Pons (tissue), 1 donor: ENCODE results near the gene HP.

Experiments
- DNase-seq: peaks from one replicate; pipeline ENCODE4 v3.0.0-alpha.2; 2016; ENCODE audit warnings: low spot score

Gene HP

DNA sequence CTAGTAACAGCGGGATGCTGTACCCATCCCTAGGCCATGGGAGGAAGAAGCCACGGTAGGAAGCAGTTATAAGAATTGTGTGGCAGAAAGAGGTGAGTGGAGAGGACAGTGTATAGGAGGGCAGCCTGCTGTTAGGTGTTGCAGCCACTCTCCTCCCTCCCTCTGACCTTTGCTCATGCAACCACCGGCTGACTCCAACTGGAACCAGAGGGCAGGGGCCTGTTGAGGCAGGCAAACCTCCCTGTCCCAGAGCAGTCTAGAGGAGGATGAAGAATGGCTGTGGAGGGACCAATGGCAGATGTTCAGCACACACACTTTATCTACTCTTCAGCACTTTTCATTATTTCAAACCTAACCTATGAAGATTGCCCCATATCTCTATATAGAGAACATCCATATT, 36.9 kb downstream of the HP start:
- DNase-seq, result no peak

GRCh38 chr16:72092832-72093447, 38.6 kb downstream of the HP start:
- no peak for DNase-seq

DNA sequence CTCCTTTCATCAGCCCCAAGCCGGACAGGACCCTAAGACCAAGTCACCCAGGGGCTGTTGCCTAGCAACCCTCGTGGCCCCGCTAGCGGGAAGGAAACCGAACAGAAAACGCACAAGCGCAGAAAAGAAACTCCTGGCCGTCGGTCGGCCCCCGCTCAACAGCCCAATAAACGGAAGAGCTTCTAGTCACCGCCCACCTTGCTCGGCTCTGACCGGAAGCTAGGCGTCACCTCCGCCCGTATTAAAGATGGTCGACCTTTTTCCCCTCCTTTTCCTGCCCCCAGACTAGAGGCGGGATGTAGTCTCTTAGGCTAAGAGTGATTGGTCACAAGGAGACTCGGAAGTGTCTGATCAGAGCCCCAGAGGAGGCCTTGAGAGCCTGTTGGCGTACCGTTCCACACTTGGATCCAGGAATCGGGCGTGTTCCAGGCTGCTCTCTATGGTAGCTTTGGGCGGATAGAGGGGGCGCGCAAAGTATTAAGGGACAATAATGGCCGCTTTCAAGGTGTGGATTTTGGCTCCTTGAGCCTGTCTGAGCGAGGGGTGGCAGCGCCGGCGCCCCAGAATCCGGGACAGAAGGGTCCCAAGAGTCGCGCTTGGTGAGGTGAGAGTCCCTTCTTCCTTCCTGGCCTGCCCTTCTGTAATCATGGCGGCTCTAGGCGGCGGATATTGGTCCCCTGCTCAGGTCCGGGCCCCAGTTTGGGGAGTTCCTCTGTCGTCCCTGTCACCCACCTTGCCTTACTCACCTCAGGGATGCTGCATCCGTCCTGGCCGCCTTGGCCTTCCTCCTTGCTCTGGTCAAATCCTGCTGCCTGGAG, 39.4 kb downstream of the HP start, which contains the start of the genes DHX38 and TXNL4B:
TSS of gene DHX38 (plus strand) at position 400 of the 818 bp plus-strand sequence. CDS start 2,311 bp downstream, outside the sequence.
TSS of gene TXNL4B (minus strand) at position 173 of the 818 bp plus-strand sequence. CDS start 2,871 bp downstream, outside the sequence.
- DNase-seq, result peak; percentile 100

DNA sequence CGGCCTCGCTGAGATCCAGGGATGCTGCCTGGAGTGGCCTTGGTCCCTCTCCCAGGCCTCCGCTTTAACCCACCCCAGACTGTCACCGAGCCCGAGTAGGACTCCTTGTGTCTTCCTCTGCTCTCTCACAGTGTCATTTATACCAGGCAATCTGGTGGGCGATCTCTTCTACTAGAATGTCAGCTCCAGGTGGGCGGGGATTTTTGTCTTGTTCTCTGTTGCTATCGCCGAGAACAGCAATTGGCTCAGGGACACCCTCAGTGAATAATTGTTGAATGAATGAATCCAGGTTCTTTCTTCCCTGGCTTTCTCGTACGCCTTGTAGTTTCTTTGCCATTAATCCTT, 39.9 kb downstream of the HP start:
- no peak for DNase-seq

- DNase-seq, result no peak
Observed at GRCh38 chr16:72098936-72099335, 44.6 kb downstream of the HP start.

DNA sequence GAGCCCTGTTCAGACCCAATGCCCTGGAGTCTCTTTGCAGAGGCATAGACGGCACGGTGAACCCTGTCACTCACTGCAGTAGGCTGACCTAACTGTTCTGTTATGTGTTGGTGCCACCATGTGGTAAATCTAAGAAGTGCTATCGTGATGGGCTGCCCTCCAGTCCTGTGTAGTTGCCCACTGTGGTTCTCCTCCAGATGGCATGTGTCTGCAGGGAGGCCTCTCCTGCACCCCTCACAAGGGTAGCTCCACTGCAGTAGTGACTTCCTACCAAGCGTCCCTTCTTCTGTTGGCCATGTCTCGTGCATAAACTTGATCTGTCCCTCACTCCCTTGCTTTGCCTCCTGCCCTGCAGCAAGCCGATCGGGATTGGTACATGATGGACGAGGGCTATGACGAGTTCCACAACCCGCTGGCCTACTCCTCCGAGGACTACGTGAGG, 45.1 kb downstream of the HP start:
- DNase-seq, result peak; percentile 58

- DNase-seq, result no peak
Observed at GRCh38 chr16:72101195-72101594, 46.9 kb downstream of the HP start.

DNA sequence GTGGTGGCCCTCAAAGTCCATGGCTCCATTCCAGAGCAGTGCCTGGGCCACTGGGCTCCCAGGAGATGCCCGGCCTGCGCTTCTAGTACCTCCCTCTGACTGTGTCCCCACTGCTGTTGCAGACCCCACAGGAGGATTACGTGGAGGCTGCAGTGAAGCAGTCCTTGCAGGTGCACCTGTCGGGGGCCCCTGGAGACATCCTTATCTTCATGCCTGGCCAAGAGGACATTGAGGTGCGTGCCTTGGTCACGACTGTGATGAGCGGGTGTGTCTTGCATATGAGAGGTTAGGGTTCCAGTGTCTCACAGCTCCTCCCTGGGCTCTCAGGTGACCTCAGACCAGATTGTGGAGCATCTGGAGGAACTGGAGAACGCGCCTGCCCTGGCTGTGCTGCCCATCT, 50.6 kb downstream of the HP start:
- no peak for DNase-seq

- DNase-seq, result no peak
Observed at GRCh38 chr16:72105978-72106377, 51.7 kb downstream of the HP start.

DNA sequence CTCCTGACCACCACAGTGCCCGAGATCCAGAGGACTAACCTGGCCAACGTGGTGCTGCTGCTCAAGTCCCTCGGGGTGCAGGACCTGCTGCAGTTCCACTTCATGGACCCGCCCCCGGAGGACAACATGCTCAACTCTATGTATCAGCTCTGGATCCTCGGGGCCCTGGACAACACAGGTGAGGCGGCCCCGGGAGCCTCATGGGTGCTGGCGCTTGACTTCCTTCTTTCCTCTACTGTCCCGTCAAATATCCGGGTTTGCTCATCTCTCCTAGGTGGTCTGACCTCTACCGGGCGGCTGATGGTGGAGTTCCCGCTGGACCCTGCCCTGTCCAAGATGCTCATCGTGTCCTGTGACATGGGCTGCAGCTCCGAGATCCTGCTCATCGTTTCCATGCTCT, 53.1 kb downstream of the HP start:
- no peak for DNase-seq

- no peak for DNase-seq
Observed at GRCh38 chr16:72108353-72109102, 54.2 kb downstream of the HP start.

- DNase-seq, result no peak
Observed at GRCh38 chr16:72109300-72109699, 55.0 kb downstream of the HP start.

GRCh38 chr16:72109966-72110530, 55.7 kb downstream of the HP start:
- DNase-seq, result no peak
